Camera-type eye (tissue), 1 donor: ENCODE data around the gene NPPB. TPM values are rescaled to one million over a fixed set of nuclear protein-coding genes. Genes with fewer than 3 reads are reported as not detected.

ENCODE experiments used
- total RNA-seq: library from RNA; depleted of rRNA; stranded (reverse); fragments of >200 nt; gene quantifications from one replicate; pipeline ENCODE4 v1.2.3, GENCODE V29; 2014

Gene NPPB
- not detected for total RNA-seq

GRCh38 chr1:11858613-11858967 is at the start of gene NPPB:
NPPB (minus strand) TSS chr1:11858945; CDS start chr1:11858833, 112 bp downstream.

GRCh38 chr1:11847667-11848372 is 10.9 kb downstream of the NPPB start, which contains the start of gene NPPA:
NPPA (minus strand) TSS chr1:11847783; CDS start chr1:11847684, 99 bp downstream.

Other genes starting within 250 kb of the NPPB start
- 1.8 TPM for gene FBXO2, start 204.5 kb downstream of the NPPB start, total RNA-seq
- gene FBXO44, start 204.1 kb downstream of the NPPB start, total RNA-seq = 22.0 TPM
- gene FBXO6, start 194.7 kb downstream of the NPPB start, total RNA-seq = 7.9 TPM
- gene MAD2L2, start 177.8 kb downstream of the NPPB start, total RNA-seq = 35.2 TPM
- gene DRAXIN, start 167.2 kb downstream of the NPPB start, total RNA-seq = 4.7 TPM
- 22.7 TPM for gene AGTRAP, start 122.8 kb downstream of the NPPB start, total RNA-seq
- not detected for gene C1orf167, start 96.8 kb downstream of the NPPB start, total RNA-seq
- gene MTHFR, start 53.0 kb downstream of the NPPB start, total RNA-seq = 43.3 TPM
- 25.2 TPM for gene CLCN6, start 52.8 kb downstream of the NPPB start, total RNA-seq
- gene NPPA, start 11.2 kb downstream of the NPPB start, total RNA-seq = 0.77 TPM
- gene KIAA2013, start 67.5 kb upstream of the NPPB start, total RNA-seq = 43.7 TPM
- 129 TPM for gene PLOD1, start 75.8 kb upstream of the NPPB start, total RNA-seq
- gene MFN2, start 121.5 kb upstream of the NPPB start, total RNA-seq = 52.3 TPM
- 30.1 TPM for gene MIIP, start 160.6 kb upstream of the NPPB start, total RNA-seq
- not detected for gene TNFRSF8, start 204.4 kb upstream of the NPPB start, total RNA-seq